C4-2B (cell line): Measurements from ENCODE around the gene RALGPS2.

Experiments
- H3K27ac ChIP-seq: fragments of 450-650 bp; 2 replicates; pipeline ENCODE4 v1.5.1; 2017
- ZFX ChIP-seq: fragments of 450-650 bp; IDR thresholded peaks from 2 replicates; pipeline ENCODE4 v1.6.1; 2017
- TF ChIP-seq, protein P1 (sequence below): fragments of 450-650 bp; conservative IDR thresholded peaks from 2 replicates; pipeline ENCODE4 v1.5.1; 2017; ENCODE audit warnings: mild to moderate bottlenecking

The RALGPS2 gene

DNA sequence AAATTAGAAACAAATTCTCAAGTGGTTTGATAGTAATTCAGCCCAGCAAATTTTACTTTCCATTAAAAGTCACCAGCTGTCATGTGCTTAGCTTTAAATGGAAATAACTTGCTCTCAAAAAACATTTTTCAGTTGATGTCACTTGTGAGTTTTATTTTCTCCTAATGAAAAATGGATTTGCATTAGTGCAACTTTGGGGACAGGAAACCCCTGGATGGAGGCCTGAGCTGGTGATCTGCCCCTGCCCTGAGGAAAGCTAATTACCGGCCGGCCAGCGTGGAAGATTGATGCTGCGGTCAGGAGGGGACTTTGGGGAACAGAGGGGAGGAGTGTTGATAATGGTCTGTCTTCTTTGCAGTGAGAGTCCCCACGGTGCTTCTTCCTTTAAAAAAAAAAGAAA is 212.7 kb downstream of the RALGPS2 start:
- TF ChIP-seq, protein P1, sequence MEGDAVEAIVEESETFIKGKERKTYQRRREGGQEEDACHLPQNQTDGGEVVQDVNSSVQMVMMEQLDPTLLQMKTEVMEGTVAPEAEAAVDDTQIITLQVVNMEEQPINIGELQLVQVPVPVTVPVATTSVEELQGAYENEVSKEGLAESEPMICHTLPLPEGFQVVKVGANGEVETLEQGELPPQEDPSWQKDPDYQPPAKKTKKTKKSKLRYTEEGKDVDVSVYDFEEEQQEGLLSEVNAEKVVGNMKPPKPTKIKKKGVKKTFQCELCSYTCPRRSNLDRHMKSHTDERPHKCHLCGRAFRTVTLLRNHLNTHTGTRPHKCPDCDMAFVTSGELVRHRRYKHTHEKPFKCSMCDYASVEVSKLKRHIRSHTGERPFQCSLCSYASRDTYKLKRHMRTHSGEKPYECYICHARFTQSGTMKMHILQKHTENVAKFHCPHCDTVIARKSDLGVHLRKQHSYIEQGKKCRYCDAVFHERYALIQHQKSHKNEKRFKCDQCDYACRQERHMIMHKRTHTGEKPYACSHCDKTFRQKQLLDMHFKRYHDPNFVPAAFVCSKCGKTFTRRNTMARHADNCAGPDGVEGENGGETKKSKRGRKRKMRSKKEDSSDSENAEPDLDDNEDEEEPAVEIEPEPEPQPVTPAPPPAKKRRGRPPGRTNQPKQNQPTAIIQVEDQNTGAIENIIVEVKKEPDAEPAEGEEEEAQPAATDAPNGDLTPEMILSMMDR = no peak
- no peak for TF ChIP-seq ZFX
- no peak overlapping the region for H3K27ac ChIP-seq

DNA sequence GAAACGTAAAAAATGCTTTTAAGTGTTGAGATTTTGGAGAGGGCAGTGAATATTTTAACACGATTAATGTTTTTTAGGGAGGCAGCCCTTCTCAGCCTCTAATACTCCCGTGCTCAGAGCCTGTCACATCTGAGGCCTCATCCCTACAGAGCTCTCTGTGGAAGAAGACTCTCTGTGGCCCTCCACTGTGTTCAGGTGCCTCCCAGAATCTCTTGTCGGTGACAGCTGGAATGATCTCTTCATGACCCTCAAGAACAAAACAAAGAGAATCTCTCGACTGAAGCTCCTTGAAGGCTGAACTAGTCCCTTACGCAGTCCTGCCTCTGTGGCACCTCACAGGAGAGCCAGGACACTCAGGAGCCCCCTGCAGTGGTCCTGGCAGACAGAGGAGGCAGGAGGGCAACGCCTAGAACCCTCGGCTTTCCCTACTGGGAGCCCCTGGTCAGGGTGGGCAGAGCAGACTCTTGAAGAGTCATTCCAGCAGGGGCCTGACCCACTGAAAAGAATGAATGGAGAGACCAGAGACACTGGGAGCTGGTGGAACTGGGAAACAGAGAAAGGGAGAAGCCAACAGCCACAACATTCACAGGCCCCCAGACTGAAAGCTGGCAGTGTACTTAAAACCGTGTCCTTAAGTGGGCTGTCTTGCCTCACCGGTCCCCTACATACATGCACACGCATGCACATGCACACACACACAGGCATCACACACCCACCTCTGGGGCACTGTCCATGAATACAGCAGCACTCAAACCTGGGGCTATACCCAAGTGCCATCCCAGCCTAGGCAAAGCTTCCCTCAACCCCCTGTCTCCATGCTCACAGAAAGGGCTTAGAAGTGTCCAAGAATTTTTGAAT is 213.3 kb downstream of the RALGPS2 start:
- TF ChIP-seq, protein P1 = no peak
- TF ChIP-seq ZFX = no peak
- no peak overlapping the region for H3K27ac ChIP-seq

DNA sequence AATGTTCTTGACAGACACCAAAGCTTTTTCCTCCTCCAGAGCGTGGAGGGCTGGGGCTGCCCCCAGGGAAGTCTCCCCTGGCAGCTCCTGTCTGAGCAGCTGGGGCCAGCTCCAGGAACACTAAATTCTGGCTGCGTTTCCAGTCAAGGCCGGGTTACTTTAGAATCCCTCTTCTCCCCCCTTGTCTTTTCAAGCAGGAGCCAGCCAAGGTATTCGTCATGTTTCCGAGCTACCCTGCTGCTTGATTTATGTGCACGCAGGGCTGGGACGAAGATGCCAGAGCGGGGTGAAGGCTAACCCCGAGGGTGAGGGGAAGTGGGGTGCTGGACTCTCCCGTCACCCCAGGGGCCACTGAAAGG is 213.9 kb downstream of the RALGPS2 start:
- no peak overlapping the region for H3K27ac ChIP-seq
- no peak for TF ChIP-seq ZFX
- TF ChIP-seq, protein P1 = no peak

DNA sequence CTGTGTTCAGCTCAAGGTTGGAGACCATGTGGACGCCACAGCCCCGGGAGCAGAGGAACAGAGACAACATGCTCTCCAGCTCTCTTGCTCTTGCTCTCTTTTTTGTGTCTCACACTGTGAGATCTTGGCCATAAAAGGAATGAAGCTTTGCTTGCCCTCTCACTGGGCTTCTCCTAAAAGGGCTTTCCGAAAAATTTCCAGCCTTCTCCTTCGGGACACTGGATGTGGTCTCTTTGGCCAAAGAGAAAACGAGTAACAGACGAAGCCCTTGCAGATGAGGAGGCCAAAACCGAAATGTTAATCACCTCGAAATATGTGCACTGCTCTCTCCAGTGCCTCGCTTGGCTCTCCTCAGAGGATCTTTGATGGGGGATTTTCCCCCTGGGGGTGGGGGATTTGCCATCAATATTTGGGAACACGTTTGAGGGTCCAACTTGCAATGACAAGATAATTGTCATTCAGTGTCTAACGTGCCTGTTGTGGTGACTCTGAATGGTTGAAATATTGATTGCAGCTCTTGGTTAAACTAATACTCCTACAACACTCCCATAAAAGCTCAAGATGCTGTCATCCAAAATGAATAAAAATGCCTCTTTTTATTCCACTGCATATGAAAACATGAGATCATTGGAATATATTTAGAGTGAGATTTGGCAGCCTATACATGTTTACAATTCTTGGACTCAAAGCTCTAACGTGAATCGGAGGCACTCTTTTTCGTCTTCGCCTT is 214.5 kb downstream of the RALGPS2 start:
- TF ChIP-seq ZFX = no peak
- TF ChIP-seq, protein P1 = no peak
- H3K27ac ChIP-seq = no peak overlapping the region

DNA sequence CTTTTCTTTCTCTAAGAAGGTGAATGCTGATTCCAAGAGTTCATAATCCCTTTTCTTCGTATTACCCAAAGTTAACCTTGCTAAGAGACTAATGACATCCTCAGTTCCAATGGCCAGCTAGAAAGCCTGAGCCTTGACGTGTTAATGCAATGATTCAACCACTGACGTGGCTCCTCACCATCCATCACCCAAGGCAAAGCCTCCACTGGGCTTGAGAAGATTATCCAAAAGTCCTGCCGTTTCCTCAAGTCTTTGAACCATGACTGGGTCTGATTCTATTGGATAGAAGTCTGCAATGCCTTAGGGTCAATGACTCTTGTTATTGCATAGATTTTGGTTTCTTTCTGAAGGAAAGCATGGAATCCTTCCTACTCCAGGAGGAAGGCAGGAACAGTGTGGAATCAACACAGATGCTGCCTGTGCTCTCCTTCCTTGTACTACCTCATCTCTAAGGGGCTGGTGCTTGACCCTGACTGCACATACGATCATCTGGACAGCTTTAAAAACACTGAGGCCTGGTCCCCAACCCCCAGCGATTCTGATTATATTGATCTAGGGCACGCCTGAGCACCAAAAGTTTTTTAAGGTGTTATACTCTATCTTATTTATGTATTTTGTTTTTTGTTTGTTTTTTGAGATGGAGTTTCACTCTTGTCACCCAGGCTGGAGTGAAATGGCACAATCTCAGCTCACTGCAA is 215.2 kb downstream of the RALGPS2 start:
- TF ChIP-seq, protein P1 = no peak
- TF ChIP-seq ZFX = no peak
- no peak overlapping the region for H3K27ac ChIP-seq

DNA sequence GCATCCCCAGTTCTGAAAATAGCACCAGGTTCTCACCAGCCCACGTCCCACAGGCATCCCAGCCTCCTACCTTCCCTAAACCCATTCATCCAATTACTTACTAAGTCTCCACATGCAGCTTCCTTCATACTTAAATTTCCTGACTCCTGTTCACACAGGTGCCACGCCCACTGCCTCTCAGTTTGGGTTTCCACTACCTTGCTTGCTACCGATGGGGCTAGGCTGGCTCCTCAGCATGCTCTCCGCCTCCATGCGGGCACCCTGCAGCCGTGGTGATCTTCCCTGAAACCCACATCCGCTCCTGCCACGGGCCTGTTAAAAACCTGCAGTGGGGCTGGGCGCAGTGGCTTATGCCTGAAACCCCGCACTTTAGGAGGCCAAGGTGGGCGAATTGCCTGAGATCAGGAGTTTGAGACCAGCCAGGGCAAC is 216.2 kb downstream of the RALGPS2 start:
- no peak overlapping the region for H3K27ac ChIP-seq
- TF ChIP-seq ZFX = no peak
- TF ChIP-seq, protein P1 = no peak

DNA sequence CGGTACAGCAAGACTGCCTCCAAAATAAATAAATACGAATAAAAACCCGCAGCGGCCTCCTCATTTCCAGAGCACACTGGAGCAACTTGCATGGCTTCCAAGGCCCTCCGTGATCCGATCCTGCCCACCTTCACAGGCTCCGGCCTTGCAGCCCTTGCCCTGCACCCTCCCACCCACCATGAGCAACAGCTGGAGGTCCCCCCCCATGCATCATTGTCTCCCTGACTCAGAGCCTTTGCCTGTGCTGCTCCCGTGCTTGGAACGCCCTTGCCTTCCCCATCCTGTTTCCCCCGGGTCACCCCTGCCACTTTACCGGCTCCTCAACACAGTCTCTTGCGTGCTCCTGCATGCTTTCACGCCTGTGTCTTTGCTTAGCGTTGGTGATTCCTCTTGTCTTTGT is 216.8 kb downstream of the RALGPS2 start:
- H3K27ac ChIP-seq = no peak overlapping the region

More for the DNA sequence above, 216.8 kb downstream of the RALGPS2 start:
- TF ChIP-seq, protein P1 = no peak
- no peak for TF ChIP-seq ZFX
